Hepatocyte (in vitro differentiated cells): Measurements from ENCODE around the gene SCD5. TPM values are rescaled to one million over a fixed set of nuclear protein-coding genes. Genes with fewer than 3 reads are reported as not detected.
"Not testable (repeated sequence)": the region's sequence is repeated elsewhere in the genome, so short reads cannot be mapped to it uniquely, and the experiment has no call there.

ENCODE experiments used
- DNase-seq: peaks from one replicate; pipeline ENCODE4 v3.0.0-alpha.2; 2016; ENCODE audit warnings: low spot score
- H2AFZ ChIP-seq: fragments of 200-600 bp; sonication (generic); 2 replicates; pipeline ENCODE4 v1.6.0; 2016; ENCODE audit warnings: antibody characterized with exemption, mild to moderate bottlenecking
- H3K27ac ChIP-seq: fragments of 200-600 bp; sonication (generic); 2 replicates; pipeline ENCODE4 v1.5.1; 2016; ENCODE audit warnings: mild to moderate bottlenecking
- H3K27me3 ChIP-seq: fragments of 200-600 bp; sonication (generic); 2 replicates; pipeline ENCODE4 v1.6.1; 2016
- H3K36me3 ChIP-seq: fragments of 200-600 bp; sonication (generic); replicated peaks from 2 replicates; pipeline ENCODE4 v1.5.1; 2016; ENCODE audit warnings: low read depth; ENCODE audit not compliant: insufficient read depth
- H3K4me1 ChIP-seq: fragments of 200-600 bp; sonication (generic); 2 replicates; pipeline ENCODE4 v1.5.1; 2016; ENCODE audit warnings: mild to moderate bottlenecking, moderate library complexity; ENCODE audit not compliant: insufficient read depth
- H3K4me2 ChIP-seq: fragments of 200-600 bp; sonication (generic); 2 replicates; pipeline ENCODE4 v1.6.0; 2016
- H3K4me3 ChIP-seq: fragments of 200-600 bp; sonication (generic); 2 replicates; pipeline ENCODE4 v1.5.1; 2016; ENCODE audit warnings: mild to moderate bottlenecking
- H3K79me2 ChIP-seq: fragments of 200-600 bp; sonication (generic); 2 replicates; pipeline ENCODE4 v1.6.0; 2017; ENCODE audit warnings: mild to moderate bottlenecking
- H3K9me2 ChIP-seq: fragments of 200-600 bp; sonication (generic); replicated peaks from 2 replicates; pipeline ENCODE4 v1.6.0; 2017; ENCODE audit warnings: mild to moderate bottlenecking; ENCODE audit not compliant: insufficient read depth
- H3K9me3 ChIP-seq: fragments of 200-600 bp; sonication (generic); 2 replicates; pipeline ENCODE4 v1.5.1; 2016; ENCODE audit warnings: low read depth, mild to moderate bottlenecking
- H4K20me1 ChIP-seq: fragments of 200-600 bp; sonication (generic); 2 replicates; pipeline ENCODE4 v1.6.0; 2016; ENCODE audit warnings: mild to moderate bottlenecking; ENCODE audit not compliant: insufficient read depth, poor library complexity, severe bottlenecking
- EZH2 ChIP-seq: fragments of 200-600 bp; sonication (generic); IDR thresholded peaks from 2 replicates; pipeline ENCODE4 v1.6.1; 2016; ENCODE audit warnings: antibody characterized with exemption, mild to moderate bottlenecking, borderline replicate concordance
- EZH2phosphoT487 ChIP-seq: fragments of 200-600 bp; sonication (generic); IDR thresholded peaks from one replicate; pipeline ENCODE4 v1.6.1; 2018; ENCODE audit warnings: antibody characterized with exemption, mild to moderate bottlenecking, low read depth, moderate library complexity; ENCODE audit not compliant: unreplicated experiment, severe bottlenecking
- WGBS: methylation state at CpG from one replicate; pipeline ENCODE4 v1.1.6; 2016; ENCODE audit warnings: low lambda C conversion rate; ENCODE audit errors: missing lambda C conversion rate; 5-methylcytosine and 5-hydroxymethylcytosine counted together
- polyA plus RNA-seq: library from polyadenylated mRNA; unstranded; fragments of >200 nt; fragmentation: Nextera tagmentation; extraction: Ambion mirVana; gene quantifications from 2 replicates; pipeline ENCODE4 v1.2.1, GENCODE V29; 2016
- total RNA-seq: library from RNA; depleted of rRNA; stranded (reverse); fragments of >200 nt; gene quantifications from 2 replicates; pipeline ENCODE4 v1.2.3, GENCODE V29; 2014
- TF ChIP-seq, protein P1 (sequence below): fragments of 200-600 bp; sonication (generic); IDR thresholded peaks from 2 replicates; pipeline ENCODE4 v1.5.1; 2016; ENCODE audit warnings: antibody characterized with exemption, mild to moderate bottlenecking; ENCODE audit not compliant: poor library complexity

Gene SCD5
- total and polyA plus RNA-seq, 2 experiments from 2014 or later = 6.4 to 19.2 TPM

DNA sequence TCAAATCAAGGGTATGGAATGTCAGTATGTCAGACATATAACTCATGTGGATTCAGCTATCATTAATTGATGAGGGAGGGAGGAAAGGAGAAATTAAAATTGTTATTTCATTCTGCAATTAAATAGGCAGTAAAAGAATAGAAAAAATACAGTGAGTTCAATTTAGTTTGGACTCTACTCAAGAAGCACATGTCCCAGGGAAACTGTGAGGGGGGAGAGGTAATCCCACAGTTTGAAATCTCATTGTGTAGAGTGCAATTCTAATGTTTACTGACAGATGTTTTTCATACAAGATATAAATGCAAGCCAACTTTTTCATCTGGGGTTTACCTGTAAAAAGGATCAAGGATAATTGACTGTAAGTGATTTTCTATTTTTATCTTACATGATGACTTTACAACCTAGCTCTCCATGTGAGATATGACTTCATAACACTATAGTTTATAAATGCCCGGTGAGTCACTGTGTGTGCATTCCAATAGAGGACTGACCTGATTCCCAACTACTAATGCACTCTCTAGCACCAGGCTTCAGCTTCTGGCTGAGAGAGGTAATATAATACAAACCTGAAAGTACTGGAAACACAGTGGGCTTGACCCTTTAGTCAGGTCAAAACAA is 35.2 kb upstream of the SCD5 start:
- Histone ChIP-seq H2AFZ (no peak overlapping the region), H3K79me2 (peaks cover 26% of the 10 kb centered on the region), H3K9me3 (no peaks in the 10 kb centered on the region), H3K9me2 (no peaks in the 10 kb centered on the region), H3K27me3 (no peaks in the 10 kb centered on the region), H3K27ac (peak overlapping the region; percentile 69), H3K4me1 (peaks cover 6% of the 10 kb centered on the region), H3K4me3 (no peak overlapping the region), H3K36me3 (no peaks in the 10 kb centered on the region), H3K4me2 (no peak overlapping the region), H4K20me1 (peaks cover 8% of the 10 kb centered on the region)
- WGBS = 30% methylated on average over 1 of the region's 1 CpG
- peak; percentile 78 for DNase-seq
- TF ChIP-seq, protein P1, sequence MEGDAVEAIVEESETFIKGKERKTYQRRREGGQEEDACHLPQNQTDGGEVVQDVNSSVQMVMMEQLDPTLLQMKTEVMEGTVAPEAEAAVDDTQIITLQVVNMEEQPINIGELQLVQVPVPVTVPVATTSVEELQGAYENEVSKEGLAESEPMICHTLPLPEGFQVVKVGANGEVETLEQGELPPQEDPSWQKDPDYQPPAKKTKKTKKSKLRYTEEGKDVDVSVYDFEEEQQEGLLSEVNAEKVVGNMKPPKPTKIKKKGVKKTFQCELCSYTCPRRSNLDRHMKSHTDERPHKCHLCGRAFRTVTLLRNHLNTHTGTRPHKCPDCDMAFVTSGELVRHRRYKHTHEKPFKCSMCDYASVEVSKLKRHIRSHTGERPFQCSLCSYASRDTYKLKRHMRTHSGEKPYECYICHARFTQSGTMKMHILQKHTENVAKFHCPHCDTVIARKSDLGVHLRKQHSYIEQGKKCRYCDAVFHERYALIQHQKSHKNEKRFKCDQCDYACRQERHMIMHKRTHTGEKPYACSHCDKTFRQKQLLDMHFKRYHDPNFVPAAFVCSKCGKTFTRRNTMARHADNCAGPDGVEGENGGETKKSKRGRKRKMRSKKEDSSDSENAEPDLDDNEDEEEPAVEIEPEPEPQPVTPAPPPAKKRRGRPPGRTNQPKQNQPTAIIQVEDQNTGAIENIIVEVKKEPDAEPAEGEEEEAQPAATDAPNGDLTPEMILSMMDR = no peak
- TF ChIP-seq EZH2 = no peak
- TF ChIP-seq EZH2phosphoT487 = no peak

- H3K4me2 ChIP-seq, H3K9me2 ChIP-seq, H3K9me3 ChIP-seq, H4K20me1 ChIP-seq, H3K4me3 ChIP-seq, DNase-seq, H2AFZ ChIP-seq, H3K36me3 ChIP-seq, H3K27me3 ChIP-seq, H3K4me1 ChIP-seq: not testable (repeated sequence)
- peak overlapping the region; percentile 64 for H3K27ac ChIP-seq
- WGBS = 96% methylated on average over 4 of the region's 4 CpGs
- peaks cover 19% of the 10 kb centered on the region for H3K79me2 ChIP-seq
These were observed 34.5 kb upstream of the SCD5 start for GRCh38 chr4:82833060-82833459.

DNA sequence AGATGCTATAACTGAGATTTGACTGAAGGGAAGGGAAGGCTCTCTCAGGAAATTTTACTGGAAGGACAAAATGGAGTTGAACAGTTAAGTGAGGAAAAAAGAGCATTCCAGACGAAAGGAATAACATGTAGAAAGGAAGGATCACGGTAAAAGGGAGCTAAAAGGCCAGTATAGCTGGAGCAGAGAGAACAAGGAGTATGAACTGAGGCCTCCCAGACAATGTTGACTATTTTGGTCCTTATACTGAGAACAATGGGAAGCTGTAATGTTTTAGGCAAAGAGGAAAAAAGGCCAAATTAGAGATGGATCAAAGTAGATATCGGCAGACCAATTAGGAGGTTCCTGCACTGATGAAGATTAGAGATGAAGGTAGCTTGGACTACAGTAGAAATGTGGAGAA is 26.8 kb upstream of the SCD5 start:
- WGBS = 87% methylated on average over 3 of the region's 3 CpGs
- TF ChIP-seq, protein P1 = no peak
- TF ChIP-seq EZH2 (no peak), EZH2phosphoT487 (no peak)
- Histone ChIP-seq H3K9me2 (no peaks in the 10 kb centered on the region), H3K4me3 (no peak overlapping the region), H2AFZ (no peak overlapping the region), H4K20me1 (no peaks in the 10 kb centered on the region), H3K27ac (no peak overlapping the region), H3K4me1 (no peaks in the 10 kb centered on the region), H3K36me3 (peaks cover 7% of the 10 kb centered on the region), H3K4me2 (no peak overlapping the region), H3K9me3 (no peaks in the 10 kb centered on the region), H3K79me2 (peaks cover 9% of the 10 kb centered on the region), H3K27me3 (no peaks in the 10 kb centered on the region)
- DNase-seq = no peak

GRCh38 chr4:82823062-82823461 is 24.5 kb upstream of the SCD5 start:
- H3K4me2 ChIP-seq = no peak overlapping the region

More at GRCh38 chr4:82823062-82823461, 24.5 kb upstream of the SCD5 start:
- TF ChIP-seq EZH2phosphoT487 = no peak
- TF ChIP-seq EZH2 = no peak
- TF ChIP-seq, protein P1 = no peak
- H3K4me1 ChIP-seq = no peaks in the 10 kb centered on the region
- H3K4me3 ChIP-seq = no peak overlapping the region
- peaks cover 7% of the 10 kb centered on the region for H3K36me3 ChIP-seq
- H3K9me2 ChIP-seq = no peaks in the 10 kb centered on the region
- no peak for DNase-seq
- H4K20me1 ChIP-seq = no peaks in the 10 kb centered on the region
- no peaks in the 10 kb centered on the region for H3K9me3 ChIP-seq
- H3K27ac ChIP-seq = no peak overlapping the region
- 96% methylated on average over 5 of the region's 5 CpGs for WGBS
- H3K27me3 ChIP-seq = no peaks in the 10 kb centered on the region
- H2AFZ ChIP-seq = no peak overlapping the region
- peaks cover 9% of the 10 kb centered on the region for H3K79me2 ChIP-seq
